GM18868 (cell line): ENCODE results near the gene MYLIP.

Source experiments
- ATAC-seq: cut with Tn5 transposase; IDR thresholded peaks from one replicate; pipeline ENCODE4 v1.9.1; 2021; ENCODE audit warnings: mild to moderate bottlenecking, moderate library complexity; ENCODE audit not compliant: unreplicated experiment

The MYLIP gene

GRCh38 chr6:16137451-16137801, 8.5 kb downstream of the MYLIP start:
- no peak for ATAC-seq

GRCh38 chr6:16139556-16139955, 10.7 kb downstream of the MYLIP start:
- ATAC-seq = no peak

DNA sequence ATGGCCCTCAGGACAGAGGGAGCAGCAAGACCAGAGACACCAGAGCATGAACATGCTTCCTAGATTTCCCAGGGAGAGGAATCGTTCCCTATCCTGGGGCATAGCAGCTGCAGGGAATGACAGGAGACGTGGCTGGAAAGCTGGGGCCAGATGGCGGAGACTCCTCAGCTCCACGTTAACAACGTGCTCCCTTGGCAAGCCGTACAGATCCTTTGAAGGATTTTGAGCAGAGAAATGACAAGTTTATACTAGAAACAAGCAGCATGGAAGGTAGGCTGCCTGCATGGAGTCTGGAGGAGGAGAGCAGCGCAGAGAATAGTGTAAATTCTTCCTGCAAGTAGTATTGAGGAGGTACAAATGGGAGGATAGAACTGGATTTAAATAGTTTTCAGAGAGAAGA, 11.7 kb downstream of the MYLIP start:
- ATAC-seq = no peak

DNA sequence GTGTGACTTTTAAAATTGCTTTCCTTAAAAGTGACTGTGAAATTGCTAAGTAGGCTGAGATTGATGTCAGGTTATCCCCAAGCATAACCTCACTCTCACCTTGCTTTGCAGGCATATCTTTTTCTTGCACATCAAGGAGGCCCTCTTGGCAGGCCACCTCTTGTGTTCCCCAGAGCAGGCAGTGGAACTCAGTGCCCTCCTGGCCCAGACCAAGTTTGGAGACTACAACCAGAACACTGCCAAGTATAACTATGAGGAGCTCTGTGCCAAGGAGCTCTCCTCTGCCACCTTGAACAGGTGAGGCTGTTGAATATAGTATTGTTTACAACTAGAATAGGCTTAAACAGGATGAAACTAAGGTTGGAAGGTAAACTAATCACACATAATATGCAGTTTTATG, 12.6 kb downstream of the MYLIP start:
- no peak for ATAC-seq

DNA sequence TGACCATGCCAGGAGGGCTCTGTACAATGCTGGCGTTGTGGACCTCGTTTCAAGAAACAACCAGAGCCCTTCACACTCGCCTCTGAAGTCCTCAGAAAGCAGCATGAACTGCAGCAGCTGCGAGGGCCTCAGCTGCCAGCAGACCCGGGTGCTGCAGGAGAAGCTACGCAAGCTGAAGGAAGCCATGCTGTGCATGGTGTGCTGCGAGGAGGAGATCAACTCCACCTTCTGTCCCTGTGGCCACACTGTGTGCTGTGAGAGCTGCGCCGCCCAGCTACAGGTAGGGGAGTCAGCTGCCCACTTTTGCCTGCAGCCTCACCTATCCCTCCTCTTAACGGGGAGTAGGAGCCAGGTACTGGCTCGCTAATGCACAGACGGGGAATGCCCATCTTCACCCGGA, 16.2 kb downstream of the MYLIP start:
- ATAC-seq = no peak

DNA sequence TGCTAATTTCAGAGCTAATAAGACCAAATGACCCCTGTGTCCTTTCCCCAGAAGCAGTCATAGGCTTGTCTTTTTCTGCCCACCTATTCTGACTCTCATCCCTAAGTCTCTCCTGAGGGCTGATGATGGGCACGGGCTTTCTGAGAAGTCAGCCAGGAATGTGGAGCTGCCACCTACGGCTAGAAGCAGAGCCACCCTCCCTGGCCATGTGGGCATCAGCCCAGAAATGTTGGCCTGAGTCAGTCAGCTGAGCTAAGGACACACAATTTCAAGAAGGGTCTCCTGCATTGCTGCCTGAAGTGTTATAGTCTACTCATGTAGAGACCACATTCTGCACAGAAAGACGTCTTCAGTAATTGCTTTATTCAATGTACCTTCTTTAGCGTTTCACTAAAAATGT, 17.1 kb downstream of the MYLIP start:
- no peak for ATAC-seq

GRCh38 chr6:16146527-16146955, 17.7 kb downstream of the MYLIP start:
- ATAC-seq = no peak

GRCh38 chr6:16148498-16148897, 19.6 kb downstream of the MYLIP start:
- ATAC-seq = no peak

- ATAC-seq = no peak
Measured at GRCh38 chr6:16149305-16149704, 20.4 kb downstream of the MYLIP start.

DNA sequence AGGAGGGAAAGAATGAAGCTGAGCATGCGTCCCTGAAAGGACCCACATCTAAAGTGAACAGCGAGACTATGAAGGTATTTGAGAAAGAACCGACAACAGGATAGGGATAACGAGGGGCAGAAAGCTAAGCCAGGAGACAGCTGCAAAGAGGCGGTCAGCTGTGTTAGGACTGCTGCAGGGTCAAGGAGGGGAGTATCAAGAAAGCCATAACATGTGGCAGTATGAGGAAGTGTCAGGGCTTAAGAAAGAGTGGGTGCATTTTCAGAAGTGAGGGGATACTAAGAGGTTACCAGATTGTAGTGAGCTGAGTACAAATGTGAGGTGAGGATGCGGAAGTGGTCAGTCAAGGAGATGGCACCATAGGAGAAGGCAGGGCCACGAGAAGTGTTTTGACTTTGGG, 21.2 kb downstream of the MYLIP start:
- ATAC-seq = no peak

DNA sequence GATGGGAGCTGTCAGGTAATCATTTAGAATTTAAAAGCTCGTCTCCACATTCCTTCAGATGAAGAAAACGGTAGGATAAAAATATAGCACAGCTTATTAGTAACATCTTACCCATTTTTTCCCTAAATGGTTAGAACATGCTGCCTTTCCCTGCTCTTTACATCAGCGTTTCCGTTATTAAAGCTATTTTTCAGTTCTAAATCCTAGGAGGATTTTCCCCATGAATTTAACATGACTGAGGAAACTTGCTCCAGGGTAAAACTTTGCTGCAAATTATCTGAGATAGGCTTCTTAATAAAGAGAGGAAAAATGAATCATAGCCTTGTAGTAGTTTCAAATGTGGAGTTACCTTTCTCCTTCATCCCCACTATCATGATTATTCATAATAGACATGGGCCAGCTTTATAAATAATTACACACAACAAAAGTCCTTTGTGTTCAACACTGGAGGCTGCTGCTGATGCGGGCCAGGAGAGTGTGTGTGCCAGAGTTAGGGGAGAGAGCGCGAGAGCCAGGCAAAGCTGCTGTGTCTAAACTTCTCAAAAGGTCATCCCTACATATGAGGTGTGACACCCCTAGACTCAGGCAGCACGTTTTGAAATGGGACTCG, 24.4 kb downstream of the MYLIP start:
- no peak for ATAC-seq

GRCh38 chr6:16154904-16155303, 26.0 kb downstream of the MYLIP start:
- ATAC-seq = no peak

- ATAC-seq = no peak
Measured at GRCh38 chr6:16157492-16157891, 28.6 kb downstream of the MYLIP start.

DNA sequence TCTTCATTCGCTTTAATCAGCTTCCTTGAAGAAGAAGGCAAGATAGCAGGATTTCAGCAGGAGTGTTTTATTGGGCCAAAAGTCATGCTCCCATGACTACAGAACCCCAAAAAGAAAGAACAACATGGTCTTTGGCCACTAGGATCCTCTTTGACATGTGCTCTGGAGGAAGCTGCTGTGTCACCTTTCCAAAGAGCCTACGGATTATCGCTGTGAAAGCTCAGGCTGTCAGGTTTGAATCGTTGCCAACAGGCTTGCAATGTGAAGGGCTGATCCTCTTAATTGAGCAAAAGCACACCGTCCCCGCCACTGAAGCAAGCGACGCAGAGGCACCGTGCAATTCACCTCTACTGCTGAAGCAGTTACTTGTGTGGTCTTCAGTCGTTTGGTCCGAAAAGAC, 29.0 kb downstream of the MYLIP start:
- no peak for ATAC-seq

DNA sequence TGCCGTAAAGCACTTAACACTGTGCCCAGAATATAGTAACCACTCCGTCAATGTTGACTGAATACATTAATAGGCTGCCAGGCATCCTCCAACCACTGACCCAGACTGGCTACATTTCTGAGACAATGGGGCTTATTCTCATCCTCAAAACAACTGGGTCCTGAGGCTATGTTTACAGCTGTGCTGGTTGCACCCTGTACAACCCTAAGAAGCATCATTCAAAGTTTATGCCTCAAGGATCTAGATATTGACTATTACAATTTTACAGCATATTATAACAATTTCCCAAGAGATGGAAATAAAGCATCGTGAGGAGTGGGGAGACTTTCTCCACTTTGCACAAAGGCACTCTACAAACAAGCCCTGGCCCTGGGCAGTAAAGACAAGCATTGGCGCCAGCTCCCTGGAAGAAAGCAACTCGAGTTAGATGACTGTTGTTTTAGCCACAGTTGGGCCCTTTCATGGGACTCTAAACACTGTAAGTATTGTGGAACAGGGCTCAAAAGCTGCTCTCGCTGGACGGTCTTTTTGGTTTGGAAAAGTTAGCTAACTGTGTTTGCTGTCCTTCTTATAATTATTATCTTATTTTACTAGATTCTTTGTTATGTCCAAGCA, 30.2 kb downstream of the MYLIP start:
- ATAC-seq = no peak

DNA sequence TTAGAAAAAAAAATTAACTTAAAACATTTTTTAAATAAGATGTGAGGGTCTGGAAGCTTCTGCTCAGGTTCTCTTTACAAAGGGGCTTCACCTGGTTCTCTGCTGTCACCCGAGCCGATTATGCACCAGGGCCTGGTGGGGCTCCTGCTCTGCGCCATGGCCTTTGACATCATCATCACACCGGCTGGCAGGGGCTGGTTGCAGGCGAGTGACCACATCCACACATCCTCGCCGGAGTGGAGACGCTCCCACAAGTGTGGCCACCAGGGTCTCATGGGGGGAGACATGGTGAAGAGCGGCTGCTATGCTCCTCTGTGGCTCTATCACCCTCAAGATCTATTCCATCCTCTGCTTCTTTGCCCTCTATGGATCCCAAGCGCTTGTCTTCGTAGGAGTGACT, 31.9 kb downstream of the MYLIP start:
- no peak for ATAC-seq

DNA sequence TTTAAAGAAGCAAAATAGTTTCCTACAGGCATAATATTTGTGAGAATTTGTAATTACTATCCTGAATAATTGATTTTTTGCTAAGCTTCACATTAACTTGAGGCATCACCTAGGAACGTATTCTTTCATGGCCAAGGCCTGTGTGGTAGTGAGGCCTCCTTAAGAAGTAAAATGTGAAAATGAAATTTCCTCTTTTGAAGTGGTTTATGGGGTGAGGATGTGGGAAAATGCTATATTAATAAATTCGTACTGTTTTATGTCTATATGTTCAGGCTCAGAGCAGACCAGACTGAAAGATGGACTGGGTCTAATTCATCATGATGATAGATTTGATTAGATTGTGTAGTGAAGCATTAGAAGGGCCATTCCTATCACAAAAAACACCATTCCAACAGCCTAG, 33.1 kb downstream of the MYLIP start:
- ATAC-seq = no peak

DNA sequence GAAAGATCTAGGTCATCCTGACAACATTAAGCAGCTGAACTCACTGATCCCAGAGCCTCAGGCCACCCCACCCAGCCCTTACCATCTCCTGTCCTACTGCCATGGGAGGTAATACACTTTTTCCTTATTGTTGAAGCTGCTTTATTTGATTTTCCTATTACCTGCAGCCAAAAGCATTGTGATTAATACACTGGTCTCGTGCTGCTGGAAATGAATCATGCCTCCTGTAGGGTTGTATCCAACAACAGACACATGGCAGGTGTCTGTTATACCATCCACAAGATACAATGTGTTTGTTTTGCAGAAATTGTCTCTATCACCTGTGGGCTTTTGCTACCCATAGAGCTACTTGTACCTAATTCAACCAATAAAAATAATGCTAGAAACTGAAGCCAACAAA, 34.2 kb downstream of the MYLIP start:
- no peak for ATAC-seq

DNA sequence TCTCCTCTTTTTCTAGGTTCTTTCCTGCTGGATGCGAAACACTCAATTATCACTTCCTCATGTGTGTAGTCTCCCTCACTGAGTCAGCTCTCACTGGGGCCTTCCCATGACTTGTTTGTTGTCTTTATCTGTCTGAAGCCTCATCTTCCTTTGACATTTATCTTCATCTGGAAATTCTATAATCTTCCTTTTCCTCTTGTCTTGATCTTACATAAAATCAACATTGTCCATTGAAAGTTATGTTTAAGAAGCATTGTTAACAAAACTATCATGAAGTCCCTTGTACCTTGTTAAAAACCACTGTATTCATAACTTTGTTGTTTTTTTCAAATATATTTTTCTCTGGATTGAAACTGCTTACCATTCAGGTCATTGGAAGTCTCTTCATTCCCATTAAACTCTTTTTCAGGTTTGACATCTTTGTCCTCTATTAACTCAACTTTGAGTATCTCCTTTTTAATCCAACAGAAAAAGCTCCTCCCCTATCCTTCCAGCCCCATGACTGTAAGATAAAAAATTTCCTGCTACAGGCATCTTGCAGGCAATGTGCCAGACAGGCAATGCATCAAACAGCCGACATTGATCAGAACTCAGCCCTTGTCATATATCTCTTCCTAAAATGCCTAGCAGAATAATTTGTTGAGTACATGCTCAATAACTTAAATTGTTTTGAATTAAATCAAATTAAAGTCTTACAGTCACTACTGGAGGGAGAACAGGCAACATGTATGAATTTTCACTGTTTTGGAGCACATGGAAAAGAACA, 34.8 kb downstream of the MYLIP start:
- no peak for ATAC-seq

DNA sequence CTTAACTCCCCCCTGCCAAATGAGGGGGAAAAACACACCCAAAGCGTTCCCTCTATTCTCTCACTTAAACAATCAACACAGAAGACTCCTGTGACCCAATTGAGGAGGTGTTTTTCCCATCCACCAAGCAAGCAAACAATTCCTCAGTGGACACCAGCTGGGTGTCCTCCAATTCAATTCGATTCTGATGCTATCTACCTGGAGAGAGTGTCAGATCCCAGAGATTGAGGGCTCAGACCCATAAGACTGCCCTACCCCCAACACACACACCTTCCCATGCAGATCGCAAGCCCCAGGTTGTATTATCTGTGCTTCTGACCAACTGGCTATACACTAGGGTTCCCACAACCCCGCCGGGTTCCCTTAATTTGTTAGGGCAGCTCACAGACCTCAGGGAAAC, 36.8 kb downstream of the MYLIP start:
- no peak for ATAC-seq

GRCh38 chr6:16166871-16167608, 38.2 kb downstream of the MYLIP start:
- ATAC-seq = no peak

GRCh38 chr6:16168121-16168520, 39.2 kb downstream of the MYLIP start:
- ATAC-seq = no peak
